Activated gamma-delta T cell treated with anti-CD3 and anti-CD28 coated beads, Interleukin-2, amount 50 U/mL, for 16 hours (primary cell): ENCODE results near the gene FIP1L1.

ENCODE experiments used
- DNase-seq: peaks from one replicate; pipeline ENCODE4 v3.0.0-alpha.2; 2020; ENCODE audit warnings: low read depth

The FIP1L1 gene

GRCh38 chr4:53505947-53506346 lies 128.5 kb downstream of the FIP1L1 start:
- DNase-seq: no peak

- no peak for DNase-seq
Observed at GRCh38 chr4:53507058-53507457, 129.6 kb downstream of the FIP1L1 start.

GRCh38 chr4:53507671-53508286 lies 130.3 kb downstream of the FIP1L1 start:
- no peak for DNase-seq

- no peak for DNase-seq
Observed at GRCh38 chr4:53508446-53508845, 131.0 kb downstream of the FIP1L1 start.

DNA sequence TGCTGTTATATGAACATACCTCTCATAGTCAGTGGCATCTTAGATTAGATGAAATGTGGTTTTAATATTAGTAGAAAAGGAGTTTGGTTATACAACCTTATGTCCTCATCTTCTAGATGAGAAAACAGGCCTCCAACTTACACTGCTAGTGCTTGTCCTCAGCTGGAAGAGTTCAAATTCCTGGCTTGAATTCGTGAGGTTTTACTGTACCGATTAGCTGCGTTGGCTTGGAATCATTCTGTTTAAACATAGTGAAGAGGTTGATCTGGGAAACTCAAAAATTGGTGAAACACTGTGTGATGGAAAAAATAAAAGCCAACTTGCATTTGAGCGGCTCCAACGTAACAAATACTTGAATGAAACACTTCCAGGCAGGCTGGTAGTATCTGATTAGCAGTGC lies 132.9 kb downstream of the FIP1L1 start:
- DNase-seq: no peak
